Endodermal cell (in vitro differentiated cells): Measurements from ENCODE around the gene SZT2. TPM values are rescaled to one million over a fixed set of nuclear protein-coding genes. Genes with fewer than 3 reads are reported as not detected.

ENCODE experiments used
- DNase-seq: peaks from one replicate; pipeline ENCODE4 v3.0.0-alpha.2; 2017
- H3K27ac ChIP-seq: 2 replicates; pipeline ENCODE4 v1.5.1; 2013; ENCODE audit warnings: mild to moderate bottlenecking, low read depth, low read length, moderate library complexity
- H3K27me3 ChIP-seq: 2 replicates; pipeline ENCODE4 v1.6.1; 2013; ENCODE audit warnings: mild to moderate bottlenecking, low read length, moderate library complexity; ENCODE audit not compliant: insufficient read depth, control insufficient read depth, poor library complexity, severe bottlenecking
- H3K36me3 ChIP-seq: 2 replicates; pipeline ENCODE4 v1.7.0; 2013; ENCODE audit warnings: mild to moderate bottlenecking, low read length, moderate library complexity; ENCODE audit not compliant: control insufficient read depth, insufficient read depth
- H3K4me1 ChIP-seq: one replicate; pipeline ENCODE4 v1.7.0; 2013; ENCODE audit warnings: low read length; ENCODE audit not compliant: control insufficient read depth, insufficient read depth
- H3K4me3 ChIP-seq: 2 replicates; pipeline ENCODE4 v1.5.1; 2013; ENCODE audit warnings: mild to moderate bottlenecking, low read length, moderate library complexity
- H3K9ac ChIP-seq: 2 replicates; pipeline ENCODE4 v1.6.1; 2013; ENCODE audit warnings: mild to moderate bottlenecking, low read length, moderate library complexity; ENCODE audit not compliant: poor library complexity, severe bottlenecking; ENCODE audit errors: extremely low read depth
- H3K9me3 ChIP-seq: 2 replicates; pipeline ENCODE4 v1.6.1; 2013; ENCODE audit warnings: mild to moderate bottlenecking, low read length, moderate library complexity; ENCODE audit not compliant: control insufficient read depth
- H3K27ac Mint-ChIP-seq: 2 replicates; pipeline ENCODE4 v1.8.0; 2020; ENCODE audit warnings: mixed read lengths
- H3K27me3 Mint-ChIP-seq: 2 replicates; pipeline ENCODE4 v1.8.0; 2021; ENCODE audit warnings: mild to moderate bottlenecking, mixed read lengths; ENCODE audit not compliant: insufficient read depth
- H3K36me3 Mint-ChIP-seq: 2 replicates; pipeline ENCODE4 v1.8.0; 2020; ENCODE audit warnings: low read depth, mixed read lengths
- H3K4me1 Mint-ChIP-seq: 2 replicates; pipeline ENCODE4 v1.8.0; 2020; ENCODE audit warnings: mixed read lengths
- H3K4me3 Mint-ChIP-seq: 2 replicates; pipeline ENCODE4 v1.8.0; 2020; ENCODE audit warnings: mild to moderate bottlenecking, moderate library complexity, mixed read lengths
- H3K9me3 Mint-ChIP-seq: 2 replicates; pipeline ENCODE4 v1.8.0; 2020; ENCODE audit warnings: mild to moderate bottlenecking, mixed read lengths
- WGBS, 2 experiments: methylation state at CpG; one replicate each; pipeline versions ENCODE4 v1.1.5 to v1.1.7; 2013; ENCODE audit warnings: missing lambda C conversion rate in 2 of 2, mixed read lengths in 1 of 2; ENCODE audit not compliant: insufficient coverage in 1 of 2, insufficient read length in 1 of 2; 5-methylcytosine and 5-hydroxymethylcytosine counted together
- total RNA-seq, 2 donors: library from RNA; stranded (reverse); fragmentation: NEBNext Ultra II Directional in 1 of 2; extraction: Animal tissue kit (Norgen Biotek cat#: 25700) in 1 of 2; gene quantifications; 2 replicates in 1 of 2; 3 replicates in 1 of 2; pipeline ENCODE4 v1.2.1, GENCODE V29; 2021
- TF ChIP-seq, protein P1 (sequence below): fragments of 200-600 bp; sonication (generic); conservative IDR thresholded peaks from 2 replicates; pipeline ENCODE4 v1.5.0; 2021; ENCODE audit warnings: antibody characterized with exemption, mild to moderate bottlenecking

SZT2 gene
- total RNA-seq, 2 donors from 2014 or later, result 55.6 to 59.7 TPM

- Histone ChIP-seq H3K9me3 (no peaks in the 10 kb centered on the region), H3K4me1 (no peaks in the 10 kb centered on the region), H3K4me3 (no peak overlapping the region), H3K36me3 (peaks cover 57% of the 10 kb centered on the region), H3K9ac (no peak overlapping the region), H3K27me3 (no peaks in the 10 kb centered on the region), H3K27ac (no peak overlapping the region)
- TF ChIP-seq, protein P1, sequence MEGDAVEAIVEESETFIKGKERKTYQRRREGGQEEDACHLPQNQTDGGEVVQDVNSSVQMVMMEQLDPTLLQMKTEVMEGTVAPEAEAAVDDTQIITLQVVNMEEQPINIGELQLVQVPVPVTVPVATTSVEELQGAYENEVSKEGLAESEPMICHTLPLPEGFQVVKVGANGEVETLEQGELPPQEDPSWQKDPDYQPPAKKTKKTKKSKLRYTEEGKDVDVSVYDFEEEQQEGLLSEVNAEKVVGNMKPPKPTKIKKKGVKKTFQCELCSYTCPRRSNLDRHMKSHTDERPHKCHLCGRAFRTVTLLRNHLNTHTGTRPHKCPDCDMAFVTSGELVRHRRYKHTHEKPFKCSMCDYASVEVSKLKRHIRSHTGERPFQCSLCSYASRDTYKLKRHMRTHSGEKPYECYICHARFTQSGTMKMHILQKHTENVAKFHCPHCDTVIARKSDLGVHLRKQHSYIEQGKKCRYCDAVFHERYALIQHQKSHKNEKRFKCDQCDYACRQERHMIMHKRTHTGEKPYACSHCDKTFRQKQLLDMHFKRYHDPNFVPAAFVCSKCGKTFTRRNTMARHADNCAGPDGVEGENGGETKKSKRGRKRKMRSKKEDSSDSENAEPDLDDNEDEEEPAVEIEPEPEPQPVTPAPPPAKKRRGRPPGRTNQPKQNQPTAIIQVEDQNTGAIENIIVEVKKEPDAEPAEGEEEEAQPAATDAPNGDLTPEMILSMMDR, result no peak
- H3K27ac Mint-ChIP-seq, result no peak overlapping the region
- WGBS, 2 experiments, result 94 to 100% methylated on average over 5 to 11 of the region's 11 CpGs
- no peak for DNase-seq
- H3K4me3 Mint-ChIP-seq, result no peak overlapping the region
- H3K36me3 Mint-ChIP-seq, result peaks cover 81% of the 10 kb centered on the region
- no peaks in the 10 kb centered on the region for H3K9me3 Mint-ChIP-seq
- H3K4me1 Mint-ChIP-seq, result no peaks in the 10 kb centered on the region
- no peaks in the 10 kb centered on the region for H3K27me3 Mint-ChIP-seq
Observed at GRCh38 chr1:43426221-43426620, 36.5 kb downstream of the SZT2 start.

DNA sequence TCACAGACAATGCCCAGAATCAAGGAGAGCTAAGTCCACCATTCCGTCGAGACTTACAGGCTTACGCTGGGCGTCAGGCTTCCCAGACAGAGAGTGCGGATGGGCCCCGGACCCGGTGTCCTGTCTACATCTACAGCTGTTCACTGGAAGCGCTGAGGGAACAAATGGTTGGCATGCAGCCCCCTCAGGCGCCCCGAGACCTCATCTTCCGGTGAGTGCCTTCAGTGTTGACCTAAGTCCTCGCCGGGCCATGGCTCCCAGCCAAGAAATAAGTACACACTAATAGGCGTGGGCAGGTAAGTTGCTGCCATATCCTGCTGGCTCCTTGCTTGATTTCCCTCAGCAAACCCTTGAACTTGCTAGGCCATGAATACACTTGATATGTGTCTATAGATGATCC, 37.8 kb downstream of the SZT2 start:
- Histone ChIP-seq H3K36me3 (peaks cover 57% of the 10 kb centered on the region), H3K27me3 (no peaks in the 10 kb centered on the region), H3K4me1 (no peaks in the 10 kb centered on the region), H3K27ac (no peak overlapping the region), H3K4me3 (no peak overlapping the region), H3K9ac (no peak overlapping the region), H3K9me3 (no peaks in the 10 kb centered on the region)
- 96 to 99% methylated on average over 13 to 14 of the region's 14 CpGs for WGBS, 2 experiments
- TF ChIP-seq, protein P1, result no peak
- no peak overlapping the region for H3K4me3 Mint-ChIP-seq
- no peaks in the 10 kb centered on the region for H3K9me3 Mint-ChIP-seq
- H3K27ac Mint-ChIP-seq, result peak overlapping the region; percentile 72
- no peak for DNase-seq
- H3K27me3 Mint-ChIP-seq, result no peaks in the 10 kb centered on the region
- H3K36me3 Mint-ChIP-seq, result peaks cover 85% of the 10 kb centered on the region
- no peaks in the 10 kb centered on the region for H3K4me1 Mint-ChIP-seq

DNA sequence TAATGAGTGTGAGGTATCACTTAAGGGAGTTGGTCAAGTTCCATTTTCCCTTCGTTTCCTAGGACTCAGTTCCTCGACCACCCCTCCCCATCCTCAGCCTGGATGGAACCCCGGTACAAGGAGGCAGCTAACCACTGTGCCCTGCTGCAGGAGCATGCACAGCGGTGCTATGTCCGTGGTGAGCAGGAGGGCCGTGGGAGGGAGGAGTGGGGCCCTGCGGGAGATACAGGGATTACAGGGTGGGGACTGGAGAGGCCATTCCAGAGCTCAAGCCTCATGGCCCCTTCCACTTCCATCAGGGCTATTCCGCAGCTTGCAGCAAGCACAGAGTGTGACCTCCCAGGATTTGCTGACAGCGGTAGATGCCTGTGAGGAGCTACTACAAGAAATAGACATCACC, 38.2 kb downstream of the SZT2 start:
- peaks cover 85% of the 10 kb centered on the region for H3K36me3 Mint-ChIP-seq

More for the DNA sequence above, 38.2 kb downstream of the SZT2 start:
- H3K36me3 ChIP-seq, result peaks cover 57% of the 10 kb centered on the region
- Mint-ChIP-seq H3K27me3 (no peaks in the 10 kb centered on the region), H3K27ac (no peak overlapping the region), H3K9me3 (no peaks in the 10 kb centered on the region), H3K4me3 (no peak overlapping the region), H3K4me1 (no peaks in the 10 kb centered on the region)
- no peak overlapping the region for H3K27ac ChIP-seq
- no peaks in the 10 kb centered on the region for H3K9me3 ChIP-seq
- H3K4me1 ChIP-seq, result no peaks in the 10 kb centered on the region
- no peak overlapping the region for H3K9ac ChIP-seq
- no peaks in the 10 kb centered on the region for H3K27me3 ChIP-seq
- DNase-seq, result no peak
- H3K4me3 ChIP-seq, result no peak overlapping the region
- WGBS, 2 experiments, result 94 to 100% methylated on average over 3 to 9 of the region's 9 CpGs
- TF ChIP-seq, protein P1, result no peak
